Fibroblast of skin of back (primary cell): ENCODE data around the gene MS4A4A. TPM values are rescaled to one million over a fixed set of nuclear protein-coding genes. Genes with fewer than 3 reads are reported as not detected.
"Not testable (repeated sequence)": the region's sequence is repeated elsewhere in the genome, so short reads cannot be mapped to it uniquely, and the experiment has no call there.

Source experiments
- DNase-seq: peaks from one replicate; pipeline ENCODE4 v3.0.0-alpha.2; 2013
- polyA plus RNA-seq, 2 experiments: library from polyadenylated mRNA; unstranded; fragments of 120-200 nt; gene quantifications; one replicate each; pipeline ENCODE4 v1.2.1, GENCODE V29; 2013; ENCODE audit not compliant: insufficient read length in 2 of 2

Gene MS4A4A
- 0.12 TPM for polyA plus RNA-seq (2013, experiment 1 of 2; ENCODE audit: insufficient read length)
- polyA plus RNA-seq (2013, experiment 2 of 2; ENCODE audit: insufficient read length), result not detected

DNA sequence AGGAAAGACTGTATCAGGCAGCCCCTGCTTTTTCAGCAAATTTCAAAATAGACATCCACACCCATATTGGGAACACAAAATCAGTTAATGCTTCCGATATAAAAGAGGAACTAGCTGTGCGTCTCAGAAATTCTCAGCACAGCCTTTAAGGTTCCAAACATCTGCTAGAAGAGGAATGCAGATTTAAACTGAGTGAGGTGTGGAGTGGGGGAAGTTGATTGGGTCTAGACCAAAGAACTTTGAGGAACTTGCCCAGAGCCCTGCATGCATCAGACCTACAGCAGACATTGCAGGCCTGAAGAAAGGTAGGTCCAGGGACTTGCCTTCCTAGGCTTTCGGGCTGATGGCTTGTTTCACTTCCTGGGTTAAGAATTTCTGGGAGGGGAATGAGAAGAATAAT is at the start of gene MS4A4A:
TSS of gene MS4A4A (plus strand) at position 255 of the 400 bp plus-strand sequence. CDS start at position 265, 10 bp downstream.
- no peak for DNase-seq

DNA sequence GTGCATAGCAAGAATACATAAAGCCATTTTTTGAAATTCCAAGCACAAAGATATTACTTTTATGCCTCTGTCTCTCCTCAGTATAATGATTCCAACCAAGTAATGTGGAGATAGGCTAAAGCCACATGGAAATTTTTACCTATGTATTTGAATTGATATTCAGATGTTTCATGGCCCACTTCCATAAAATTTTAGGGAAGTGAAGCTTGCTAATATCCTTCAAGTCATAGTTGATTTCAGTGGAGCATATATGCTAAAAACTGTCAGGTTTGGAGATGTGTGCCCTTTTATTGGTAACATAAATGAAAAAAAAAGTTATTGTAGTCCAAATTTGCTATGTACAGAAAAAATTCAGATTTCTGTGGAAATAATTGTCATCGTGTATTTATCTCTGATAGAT is 49.8 kb upstream of the MS4A4A start:
- no peak for DNase-seq

DNA sequence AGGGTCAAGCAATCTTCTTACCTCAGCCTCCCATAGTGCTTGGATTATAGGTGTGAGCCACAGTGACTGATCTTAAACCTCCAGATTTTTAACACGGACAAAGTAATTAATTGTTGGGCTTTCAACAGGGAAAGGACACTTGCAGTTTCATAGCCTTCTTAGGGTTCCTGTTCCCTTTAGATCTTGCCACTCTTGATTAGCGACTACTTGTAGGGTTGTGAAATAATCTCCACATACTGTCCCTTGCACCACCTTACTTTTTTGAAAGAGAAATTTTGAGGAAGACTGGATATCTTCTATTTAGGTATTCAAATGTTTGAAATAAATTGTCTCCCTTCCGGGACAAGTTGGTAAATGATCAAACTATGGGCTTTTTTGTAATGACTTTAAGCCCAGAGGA is 45.1 kb upstream of the MS4A4A start:
- DNase-seq, result no peak

DNA sequence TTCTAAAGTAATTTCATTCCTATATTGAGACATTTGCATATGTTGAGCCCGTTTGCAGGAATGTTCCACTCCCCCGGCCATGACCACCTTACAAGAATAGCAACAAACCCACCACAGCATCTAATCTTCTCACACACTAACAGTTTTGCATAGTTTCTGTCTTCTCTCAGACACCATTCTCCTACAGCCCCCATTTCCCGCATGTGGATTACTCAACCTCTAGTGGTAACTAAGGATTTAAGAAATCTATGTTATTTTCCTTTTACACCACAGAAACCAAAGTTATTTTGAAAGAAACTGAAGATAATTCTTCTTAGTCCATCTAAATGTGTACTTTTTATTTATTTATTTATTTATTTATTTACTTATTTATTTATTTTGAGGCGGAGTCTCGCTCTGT is 39.8 kb upstream of the MS4A4A start:
- no peak for DNase-seq

DNA sequence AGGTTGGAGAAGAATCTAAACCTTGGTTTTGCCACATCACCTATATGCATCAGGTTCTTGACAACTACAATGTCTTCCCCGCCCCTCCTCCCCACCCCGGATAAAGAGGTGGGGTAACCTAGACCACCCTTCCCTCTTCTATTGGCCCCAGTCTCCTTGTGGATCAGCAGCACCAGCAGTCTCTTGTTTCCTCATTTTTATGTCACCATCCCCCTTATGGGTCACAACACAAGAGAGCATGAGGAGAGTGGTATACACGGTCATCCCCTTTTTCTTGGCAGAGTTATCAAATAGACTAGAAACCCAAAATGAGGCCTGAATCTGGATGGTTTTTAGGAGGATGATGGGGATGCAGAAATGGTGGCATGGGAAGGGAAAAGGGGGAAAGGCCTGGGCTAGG is 38.7 kb upstream of the MS4A4A start:
- DNase-seq, result no peak

DNA sequence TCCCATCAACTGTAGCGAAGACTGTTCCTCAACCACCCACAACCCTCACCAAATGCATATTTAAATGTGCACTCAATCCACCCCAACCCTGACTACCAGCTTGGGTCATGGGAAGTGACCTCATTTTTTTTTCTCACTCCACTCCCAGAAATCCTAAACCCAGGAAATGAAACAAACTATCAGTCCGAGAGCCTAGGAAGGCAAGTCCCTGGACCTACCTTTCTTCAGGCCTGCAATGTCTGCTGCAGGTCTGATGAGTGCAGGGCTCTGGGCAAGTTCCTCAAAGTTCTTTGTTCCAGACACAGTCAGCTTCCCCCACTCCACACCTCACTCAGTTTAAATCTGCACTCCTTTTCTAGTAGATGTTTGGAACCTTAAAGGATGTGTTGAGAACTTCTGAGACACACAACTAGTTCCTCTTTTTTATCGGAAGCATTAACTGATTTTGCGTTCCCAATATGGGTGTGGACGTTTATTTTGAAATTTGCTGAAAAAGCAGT is 37.7 kb upstream of the MS4A4A start, which contains the start of gene MS4A4E:
TSS of gene MS4A4E (minus strand) at position 398 of the 500 bp plus-strand sequence. CDS start 13,082 bp downstream, outside the sequence.
- no peak for DNase-seq

DNA sequence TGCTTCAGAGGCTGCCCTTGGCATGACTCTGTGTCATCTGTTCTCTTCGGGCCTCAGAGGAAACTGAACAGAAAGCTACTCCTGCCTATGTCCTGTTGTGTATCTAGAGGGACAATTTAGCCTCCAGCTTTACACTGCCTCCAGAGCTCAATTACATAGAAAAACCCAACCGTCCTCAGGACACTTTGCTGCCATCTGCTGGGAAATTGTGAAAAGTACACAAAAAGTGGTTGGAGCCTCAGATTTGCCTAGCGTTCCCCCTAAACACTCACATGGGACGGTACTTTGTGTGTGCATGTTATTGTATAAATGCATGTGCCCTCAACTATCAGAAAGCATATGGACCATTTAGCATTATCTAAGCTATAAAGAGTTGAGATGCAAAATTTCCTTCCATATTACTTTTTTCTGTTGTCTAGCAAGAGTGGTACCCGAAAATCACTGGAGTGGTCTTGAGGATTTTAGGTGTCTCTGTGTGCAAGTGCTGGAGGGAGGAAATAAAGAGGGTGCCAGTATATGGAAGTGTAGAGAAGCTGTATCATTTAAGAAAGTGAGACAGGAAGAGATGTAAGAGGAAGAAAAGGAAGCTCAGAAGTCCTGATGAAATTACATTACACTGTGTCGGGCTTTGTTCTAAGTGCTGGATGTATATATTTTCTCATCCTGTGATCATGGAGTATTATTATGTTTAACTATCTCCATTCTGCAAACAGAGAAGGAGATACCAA is 28.8 kb upstream of the MS4A4A start:
- DNase-seq, result peak; percentile 10

DNA sequence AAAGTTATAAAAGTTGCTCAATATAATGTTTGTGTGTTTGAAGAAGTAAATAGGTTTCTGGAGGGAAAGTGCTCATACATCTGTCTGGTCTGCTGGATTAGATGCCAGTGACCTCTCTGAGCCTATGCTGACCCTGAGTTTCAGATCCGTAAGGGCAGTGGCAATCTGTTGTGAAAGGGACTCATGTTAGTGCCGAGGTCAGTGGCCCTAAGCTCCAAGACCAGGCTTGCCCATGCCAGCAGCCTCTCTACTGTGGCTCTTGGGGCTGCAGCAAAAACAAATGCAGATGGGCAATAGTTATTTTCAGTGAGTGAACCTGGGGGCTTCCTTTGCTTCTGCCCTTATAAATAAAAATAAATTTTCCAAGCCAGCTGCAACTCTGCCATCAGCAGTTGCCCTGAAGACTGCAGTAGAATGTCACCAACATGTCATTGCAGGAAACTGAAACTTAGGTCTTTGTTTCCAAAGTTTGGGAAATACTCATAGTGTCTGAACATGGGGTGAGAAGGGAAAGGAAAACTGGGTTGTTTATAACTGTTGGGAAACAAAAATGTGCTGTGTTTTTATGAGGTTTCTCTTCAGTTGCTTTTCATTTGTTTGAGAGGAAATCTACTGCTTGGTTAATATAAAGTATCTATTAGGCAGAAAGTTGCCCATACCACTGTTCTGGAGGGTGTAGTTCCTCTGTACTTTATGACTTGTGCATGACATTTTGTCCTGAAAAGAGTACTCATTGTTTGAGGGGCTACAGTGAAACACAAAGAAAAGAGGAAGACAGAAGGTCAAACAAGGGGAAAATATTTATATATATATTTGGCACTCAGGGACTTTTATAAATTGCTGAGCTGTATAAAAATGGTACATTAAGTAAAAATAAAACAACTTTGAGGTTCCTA is 28.0 kb upstream of the MS4A4A start:
- no peak for DNase-seq

DNA sequence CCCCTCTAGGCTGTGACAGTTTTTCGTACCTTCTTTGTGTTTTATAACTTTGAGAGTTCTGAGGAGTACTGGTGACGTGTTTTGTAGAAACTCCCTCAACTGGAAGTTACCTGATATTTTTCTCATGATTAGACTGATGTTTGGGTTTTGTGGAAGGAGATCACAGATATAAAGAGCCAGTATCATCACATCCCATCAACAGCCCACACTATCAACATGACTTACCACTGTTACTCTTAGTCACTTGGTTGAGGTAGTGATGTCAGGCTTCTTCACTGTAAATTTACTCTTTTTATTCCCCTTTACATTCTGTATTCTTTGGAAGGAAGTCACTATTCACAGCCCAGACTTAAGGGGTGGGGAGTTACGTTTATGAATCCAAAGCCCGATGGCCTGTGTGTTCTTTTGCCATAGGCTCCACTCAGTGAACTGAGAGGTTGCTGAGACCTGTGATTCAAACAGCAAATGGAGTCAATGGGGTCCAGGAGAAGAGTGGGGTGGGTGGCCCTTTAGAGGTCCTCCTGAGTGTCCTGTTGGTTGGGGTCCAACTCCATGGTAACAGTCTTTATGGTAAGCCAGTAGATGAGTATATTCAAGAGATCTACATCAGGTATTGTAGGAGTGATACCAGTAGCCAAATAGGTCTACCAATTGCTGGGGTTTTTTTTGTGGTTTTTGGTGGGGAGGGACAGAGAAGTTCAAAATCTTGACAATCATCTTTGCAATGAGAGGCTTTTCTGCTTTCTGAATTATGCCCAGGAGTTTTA is 22.3 kb upstream of the MS4A4A start:
- no peak for DNase-seq

DNA sequence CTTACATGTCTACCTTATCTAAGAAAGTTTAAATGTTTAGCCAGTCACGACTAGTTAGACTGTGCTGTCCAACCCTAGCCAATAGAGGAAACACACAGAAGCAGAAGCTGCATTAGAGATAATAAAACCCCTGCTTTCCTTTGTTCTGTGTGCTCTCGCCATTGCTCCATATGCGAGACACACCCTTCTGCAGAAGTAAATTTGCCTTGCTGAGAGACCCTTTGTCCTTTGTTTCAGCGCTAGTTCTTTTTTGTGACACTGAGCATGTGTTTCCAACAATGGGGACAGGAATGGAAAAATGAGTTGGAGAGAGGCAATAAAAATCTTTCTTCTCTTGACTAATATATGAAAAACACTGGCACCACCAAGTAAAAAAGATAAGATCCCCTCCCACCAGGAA is 19.5 kb upstream of the MS4A4A start:
- DNase-seq, result no peak

DNA sequence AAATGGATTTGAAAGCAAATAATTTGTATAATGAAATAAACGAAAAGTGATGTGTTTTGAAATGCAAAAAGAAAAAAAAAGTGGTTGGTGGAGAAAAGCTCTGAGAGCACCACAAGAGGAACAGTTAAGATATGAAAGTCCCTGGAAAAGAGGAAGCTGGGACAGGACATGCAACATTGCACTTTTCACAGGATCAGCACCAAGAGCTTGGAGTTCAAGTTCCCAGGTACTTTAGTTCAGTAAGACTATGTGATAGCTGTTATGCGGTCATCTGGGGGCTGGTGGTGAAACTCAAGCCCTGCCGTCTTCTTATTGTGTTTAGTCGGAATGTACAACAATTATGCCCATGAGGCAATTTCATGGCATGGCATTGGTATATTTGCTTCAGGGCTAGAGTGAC is 17.1 kb upstream of the MS4A4A start:
- no peak for DNase-seq

DNA sequence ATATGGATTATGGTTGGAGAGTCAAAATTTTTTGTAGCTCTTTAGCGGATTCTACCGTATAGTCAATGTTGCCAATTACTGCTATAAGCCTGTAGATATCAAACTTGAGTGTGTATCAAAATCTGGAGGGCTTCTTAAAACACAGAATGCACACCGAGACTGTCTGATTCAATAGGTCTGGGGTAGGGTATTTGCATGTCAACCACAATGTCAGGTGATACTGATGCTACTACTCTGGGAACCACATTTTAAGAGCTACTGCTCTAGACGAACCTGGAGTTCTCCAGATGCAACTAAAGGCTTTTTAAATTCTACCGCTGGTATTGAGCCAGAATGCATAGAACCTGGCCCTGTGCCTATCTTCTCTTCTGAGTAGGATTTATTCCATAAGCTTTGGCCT is 15.8 kb upstream of the MS4A4A start:
- no peak for DNase-seq

DNA sequence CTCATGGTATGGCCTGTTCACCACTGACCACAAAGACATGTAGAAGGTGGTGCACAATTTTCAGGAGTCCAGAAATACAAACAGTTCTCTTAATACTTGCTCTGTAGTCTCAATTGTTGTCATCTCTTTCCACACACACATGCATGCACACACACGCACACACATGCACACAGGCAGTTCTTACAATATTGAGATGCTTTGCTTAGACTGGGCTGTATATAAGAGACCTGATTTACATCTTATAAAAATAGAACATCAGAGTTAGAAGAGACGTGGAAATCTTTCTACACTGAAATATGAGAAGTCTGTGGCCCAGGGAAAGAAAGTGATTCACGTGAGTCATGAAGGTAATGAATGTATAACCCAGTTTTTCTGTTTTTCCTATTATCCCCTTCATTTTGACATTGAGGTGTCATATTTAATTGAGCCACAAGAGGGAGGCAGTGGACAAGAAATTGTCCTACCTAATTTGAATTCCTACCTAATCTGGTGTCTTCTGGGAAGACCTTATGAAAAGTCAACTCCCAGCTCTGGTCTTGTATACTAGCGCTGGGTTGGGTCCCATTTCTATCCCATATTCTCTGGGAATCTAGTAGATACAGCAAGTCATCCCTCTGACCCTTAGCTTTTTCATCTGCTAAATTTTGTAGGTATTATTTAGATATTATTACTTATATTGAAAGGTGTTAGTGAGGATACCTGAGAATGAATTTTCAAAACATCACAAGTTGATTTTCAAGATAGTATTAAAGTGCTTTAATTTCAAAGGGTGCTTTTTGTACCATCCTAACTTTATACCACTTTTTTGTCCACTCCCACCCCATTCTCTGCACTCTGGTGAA is 14.9 kb upstream of the MS4A4A start:
- peak; percentile 28 for DNase-seq

DNA sequence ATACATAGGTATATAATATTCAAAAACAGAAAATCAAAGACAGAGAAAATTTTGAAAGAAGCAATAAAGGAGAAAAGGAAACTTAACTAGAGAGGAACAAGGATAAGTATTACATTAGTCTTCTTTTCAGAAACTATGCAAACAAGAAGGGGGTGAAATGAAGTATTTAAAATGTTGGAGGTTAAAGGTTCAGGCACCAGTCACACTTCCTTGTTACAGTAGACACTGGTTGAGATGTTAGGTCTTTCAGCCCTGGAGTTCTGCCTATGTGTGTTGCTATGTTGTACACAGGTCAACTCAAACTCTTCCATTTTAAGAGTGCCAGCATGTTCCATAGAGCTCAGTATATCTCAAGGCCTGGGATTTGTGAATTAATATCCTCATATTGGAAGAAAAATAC is 6.0 kb upstream of the MS4A4A start:
- DNase-seq, result no peak

DNA sequence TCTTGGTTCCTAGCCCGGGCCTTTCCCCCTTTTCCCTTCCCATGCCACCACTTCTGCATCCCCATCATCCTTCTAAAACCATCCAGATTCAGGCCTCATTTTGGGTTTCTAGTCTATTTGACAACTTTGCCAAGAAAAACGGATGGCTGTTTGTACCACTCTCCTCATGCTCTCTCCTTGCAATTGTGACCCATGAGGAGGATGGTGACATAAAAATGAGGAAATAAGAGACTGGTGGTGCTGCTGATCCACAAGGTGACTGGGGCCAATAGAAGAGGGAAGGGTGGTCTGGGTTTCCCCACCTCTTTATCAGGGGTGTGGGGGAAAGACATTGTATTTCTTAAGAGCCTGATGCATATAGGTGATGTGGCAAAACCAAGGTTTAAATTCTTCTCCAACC is 1.0 kb downstream of the MS4A4A start:
- DNase-seq, result no peak

DNA sequence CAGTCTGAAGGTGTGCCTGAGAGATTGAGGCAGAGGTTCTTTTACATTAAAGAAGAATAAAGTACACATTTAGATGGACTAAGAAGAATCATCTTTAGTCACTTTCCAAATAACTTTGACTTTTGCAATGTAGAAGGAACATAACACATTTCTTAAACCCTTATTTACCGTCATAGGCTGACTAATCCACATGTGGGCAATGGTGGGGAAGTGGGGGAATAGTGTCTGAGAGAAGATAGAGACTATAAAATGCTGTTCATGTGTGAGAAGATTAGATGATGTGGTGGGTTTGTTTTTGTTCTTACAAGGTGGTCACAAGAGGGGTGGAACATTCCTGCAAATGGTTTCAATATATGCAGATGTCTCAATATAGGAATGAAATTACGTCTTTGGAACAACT is 1.8 kb downstream of the MS4A4A start:
- DNase-seq, result no peak

DNA sequence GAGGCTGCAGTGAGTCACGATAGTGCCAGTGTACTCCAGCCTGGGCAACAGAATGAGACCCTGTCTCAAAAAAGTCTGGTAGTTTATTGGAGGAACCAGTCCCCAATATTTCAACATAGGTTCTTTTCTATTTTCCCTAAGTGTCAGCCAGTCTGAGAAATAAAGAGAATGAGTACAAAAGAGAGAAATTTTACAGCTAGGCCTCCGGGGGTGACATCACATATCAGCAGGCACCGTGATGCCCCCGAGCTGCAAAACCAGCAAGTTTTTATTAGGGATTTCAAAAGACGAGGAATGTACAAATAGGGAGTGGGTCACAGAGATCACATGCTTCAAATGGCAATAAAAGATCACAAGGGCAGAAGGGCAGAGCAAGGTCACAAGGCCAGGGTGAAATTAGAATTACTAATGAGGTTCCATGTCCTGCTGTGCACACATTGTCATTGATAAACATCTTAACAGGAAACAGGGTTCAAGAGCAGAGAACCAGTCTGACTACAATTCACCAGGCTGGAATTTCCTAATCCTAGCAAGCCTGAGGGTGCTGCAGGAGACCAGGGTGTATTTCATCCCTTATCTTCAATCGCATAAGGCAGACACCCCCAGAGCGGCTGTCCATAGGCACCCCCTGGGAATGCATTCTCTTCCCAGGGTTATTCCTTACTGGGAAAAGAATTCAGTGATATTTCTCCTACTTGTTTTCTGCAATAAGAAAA is 5.1 kb downstream of the MS4A4A start:
- DNase-seq, result not testable (repeated sequence)

DNA sequence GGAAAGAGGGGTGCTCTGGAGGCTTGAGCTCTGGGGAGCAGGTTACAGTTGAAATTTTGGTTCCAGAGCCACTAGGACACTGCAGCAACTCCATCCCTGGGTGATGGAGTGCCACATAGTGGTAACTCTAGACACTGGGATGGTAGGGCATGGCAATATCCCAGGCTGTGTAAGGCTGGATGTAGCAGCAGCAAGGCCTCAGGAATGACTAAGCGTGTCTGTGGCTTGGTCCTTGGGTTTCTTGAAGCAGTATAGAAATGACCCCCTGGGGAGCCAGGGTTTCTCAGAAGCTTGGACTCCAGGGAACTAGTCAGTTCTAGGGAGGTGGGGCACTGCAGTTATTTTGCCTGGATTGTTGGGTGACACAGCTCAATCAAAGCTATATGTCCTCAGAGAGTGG is 8.1 kb downstream of the MS4A4A start:
- DNase-seq, result peak; percentile 15

DNA sequence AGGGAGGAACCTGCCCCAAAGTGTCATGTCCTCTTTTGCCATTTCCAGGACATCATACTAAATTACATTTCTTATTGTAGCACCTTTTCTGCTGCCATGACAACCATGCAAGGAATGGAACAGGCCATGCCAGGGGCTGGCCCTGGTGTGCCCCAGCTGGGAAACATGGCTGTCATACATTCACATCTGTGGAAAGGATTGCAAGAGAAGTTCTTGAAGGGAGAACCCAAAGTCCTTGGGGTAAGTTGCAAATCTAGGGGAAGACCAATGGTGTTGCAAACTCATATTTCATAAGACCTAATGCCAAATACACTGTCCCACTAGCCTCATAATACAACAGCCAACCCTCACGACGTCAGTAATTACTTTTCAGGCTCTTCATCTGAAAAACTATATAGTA is 11.7 kb downstream of the MS4A4A start:
- DNase-seq, result no peak

DNA sequence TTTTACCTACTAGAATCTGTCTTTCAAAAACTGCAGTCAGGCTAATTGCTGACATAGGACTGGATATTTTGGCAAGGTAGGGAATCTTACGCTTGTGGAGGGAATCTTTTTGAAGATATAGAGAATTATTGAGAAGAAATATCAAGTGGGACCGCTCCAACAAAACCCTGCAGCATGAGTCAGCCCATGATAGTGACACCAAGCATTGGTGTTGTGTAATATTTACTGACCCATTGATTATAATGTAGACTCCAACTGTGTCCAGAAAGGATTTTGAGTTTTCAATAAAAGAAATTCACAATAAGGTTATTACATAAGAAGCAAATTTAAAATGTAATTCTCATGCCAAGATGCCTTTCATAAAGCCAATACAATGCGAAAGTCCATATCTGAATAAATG is 20.7 kb downstream of the MS4A4A start:
- no peak for DNase-seq

DNA sequence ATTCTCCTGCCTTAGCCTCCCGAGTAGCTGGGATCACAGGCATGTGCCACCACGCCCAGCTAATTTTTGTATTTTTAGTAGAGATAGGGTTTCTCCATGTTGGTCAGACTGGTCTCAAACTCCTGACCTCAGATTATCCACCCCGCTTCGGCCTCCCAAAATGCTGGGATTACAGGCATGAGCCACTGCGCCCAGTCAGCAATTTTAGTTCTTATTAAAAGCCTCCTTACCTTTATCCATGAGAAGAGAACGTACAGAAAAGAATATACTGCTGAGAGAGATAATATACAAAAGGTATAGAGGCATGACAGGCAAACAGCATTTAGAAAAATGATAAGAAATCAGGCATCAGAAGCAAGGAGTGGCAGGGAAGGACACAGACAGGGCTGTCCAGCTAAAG is 21.4 kb downstream of the MS4A4A start:
- not testable (repeated sequence) for DNase-seq
